NT2/D1 (cell line): ENCODE data around the gene CHMP6.

Experiments used
- YY1 ChIP-seq: IDR thresholded peaks from 2 replicates; pipeline ENCODE4 v1.6.1; 2011; ENCODE audit not compliant: insufficient read length, insufficient read depth
- ZNF274 ChIP-seq: IDR thresholded peaks from 2 replicates; pipeline ENCODE4 v1.6.1; 2011; ENCODE audit warnings: mild to moderate bottlenecking, low read depth, low read length

DNA sequence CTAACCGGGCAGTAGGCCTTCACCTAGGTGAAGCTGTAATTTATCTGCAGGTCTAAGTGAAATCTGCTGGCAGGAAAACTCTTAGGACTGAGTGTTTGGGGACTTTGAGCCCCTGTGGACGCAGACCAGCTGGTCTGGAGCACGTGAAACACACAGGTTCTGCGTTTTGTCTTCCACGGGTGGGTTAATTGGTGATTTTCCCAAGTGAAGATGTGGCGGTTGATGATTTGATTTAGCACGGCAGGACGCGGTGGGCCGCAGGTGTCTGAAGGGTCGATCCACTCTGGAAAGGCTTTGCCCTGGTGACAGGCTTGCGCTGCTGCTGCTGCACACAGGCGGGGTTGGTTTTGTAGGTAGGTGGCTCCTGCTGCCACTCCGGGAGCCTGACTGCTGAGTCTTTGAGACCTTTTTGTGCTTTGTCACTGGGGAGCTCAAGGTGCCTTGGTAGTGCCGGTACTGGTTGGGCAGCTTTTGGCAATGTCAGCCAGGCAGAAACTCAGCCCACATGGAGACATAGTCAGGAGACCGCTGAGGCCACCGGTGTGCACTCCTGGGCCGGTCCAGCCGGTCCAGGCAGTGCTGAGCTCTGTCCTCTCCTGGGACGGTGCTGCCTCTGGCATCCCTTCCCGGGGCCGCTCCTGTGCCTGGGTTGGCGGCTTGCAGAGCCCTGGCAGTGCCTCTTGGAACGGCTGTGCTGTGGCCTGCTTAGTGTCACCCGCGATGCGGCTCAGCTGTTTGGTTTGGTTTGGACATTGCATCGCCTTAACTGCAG lies 45.6 kb downstream of the CHMP6 start:
- TF ChIP-seq ZNF274 (no peak), YY1 (no peak)
